ENCODE data around the gene MTHFR.

MTHFR gene

GRCh38 chr1:11826946-11827345, 21.2 kb upstream of the MTHFR start:
- peaks cover 38% of the 10 kb centered on the region for H3K36me3 ChIP-seq (ENCODE audit: control insufficient read depth, insufficient read depth, low read length)
- no peak for DNase-seq (ENCODE audit: extremely low read depth, insufficient read length)
- no peaks in the 10 kb centered on the region for H3K27me3 ChIP-seq (replicated peaks; ENCODE audit: control insufficient read depth, insufficient read depth, low read length)
- H3K4me3 ChIP-seq (replicated peaks; ENCODE audit: low read depth, low read length) = no peak overlapping the region
- no peak for TF ChIP-seq CTCF (IDR thresholded peaks at IDR 0.05; ENCODE audit: insufficient read depth, low read length, poor library complexity, severe bottlenecking)

GRCh38 chr1:11825131-11825530, 19.4 kb upstream of the MTHFR start:
- no peak for DNase-seq (ENCODE audit: extremely low read depth, insufficient read length)
- no peak for TF ChIP-seq CTCF (IDR thresholded peaks at IDR 0.05; ENCODE audit: insufficient read depth, low read length, poor library complexity, severe bottlenecking)
- no peak overlapping the region for H3K4me3 ChIP-seq (replicated peaks; ENCODE audit: low read depth, low read length)
- no peaks in the 10 kb centered on the region for H3K27me3 ChIP-seq (replicated peaks; ENCODE audit: control insufficient read depth, insufficient read depth, low read length)
- H3K36me3 ChIP-seq (ENCODE audit: control insufficient read depth, insufficient read depth, low read length) = peaks cover 40% of the 10 kb centered on the region

GRCh38 chr1:11823366-11824137, 17.8 kb upstream of the MTHFR start:
- Histone ChIP-seq H3K36me3 (ENCODE audit: control insufficient read depth, insufficient read depth, low read length) (peaks cover 28% of the 10 kb centered on the region), H3K4me3 (replicated peaks; ENCODE audit: low read depth, low read length) (no peak overlapping the region), H3K27me3 (replicated peaks; ENCODE audit: control insufficient read depth, insufficient read depth, low read length) (no peaks in the 10 kb centered on the region)
- no peak for TF ChIP-seq CTCF (IDR thresholded peaks at IDR 0.05; ENCODE audit: insufficient read depth, low read length, poor library complexity, severe bottlenecking)
- no peak for DNase-seq (ENCODE audit: extremely low read depth, insufficient read length)

DNA sequence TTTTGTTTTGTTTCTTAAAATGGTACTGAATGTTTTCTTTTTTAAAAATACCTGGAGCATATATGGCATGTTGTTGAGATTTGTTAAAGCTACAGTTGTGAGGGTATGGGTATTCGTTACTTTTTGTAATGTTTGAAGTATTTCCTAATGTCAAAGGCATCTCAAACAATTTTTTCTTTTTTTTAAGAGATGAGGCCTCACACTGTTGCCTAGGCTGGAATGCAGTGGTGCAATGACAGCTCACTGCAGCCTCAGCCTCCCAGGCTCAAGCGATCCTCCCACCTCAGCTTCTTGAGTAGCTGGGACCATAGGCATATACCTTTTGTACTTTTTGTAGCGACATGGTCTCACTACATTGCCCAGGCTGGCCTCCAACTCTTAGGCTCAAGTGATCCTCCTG, 16.3 kb upstream of the MTHFR start:
- Histone ChIP-seq H3K27me3 (replicated peaks; ENCODE audit: control insufficient read depth, insufficient read depth, low read length) (no peaks in the 10 kb centered on the region), H3K4me3 (replicated peaks; ENCODE audit: low read depth, low read length) (no peak overlapping the region), H3K36me3 (ENCODE audit: control insufficient read depth, insufficient read depth, low read length) (peaks cover 24% of the 10 kb centered on the region)
- DNase-seq (ENCODE audit: extremely low read depth, insufficient read length) = no peak
- no peak for TF ChIP-seq CTCF (IDR thresholded peaks at IDR 0.05; ENCODE audit: insufficient read depth, low read length, poor library complexity, severe bottlenecking)

DNA sequence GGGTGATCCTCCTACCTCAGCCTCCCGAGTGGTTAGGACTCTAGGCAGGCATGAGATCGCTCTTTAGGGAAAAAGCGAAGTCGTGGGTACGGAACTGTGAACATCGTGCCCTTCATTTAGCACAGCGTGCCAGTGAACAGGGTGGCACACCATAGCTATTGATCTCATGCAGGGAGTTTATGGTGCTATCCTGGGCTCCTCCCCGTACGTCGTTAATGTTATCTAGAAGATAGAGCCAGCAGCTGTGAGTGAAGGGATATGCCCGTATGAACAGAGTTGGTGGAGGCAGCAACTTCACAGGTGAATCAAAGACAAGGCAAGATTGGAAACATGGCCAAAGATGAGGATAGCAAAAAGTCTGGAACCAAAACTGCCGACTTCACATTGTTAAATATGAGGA, 11.4 kb upstream of the MTHFR start:
- Histone ChIP-seq H3K4me3 (replicated peaks; ENCODE audit: low read depth, low read length) (no peak overlapping the region), H3K36me3 (ENCODE audit: control insufficient read depth, insufficient read depth, low read length) (peaks cover 13% of the 10 kb centered on the region), H3K27me3 (replicated peaks; ENCODE audit: control insufficient read depth, insufficient read depth, low read length) (no peaks in the 10 kb centered on the region)
- no peak for DNase-seq (ENCODE audit: extremely low read depth, insufficient read length)
- TF ChIP-seq CTCF (IDR thresholded peaks at IDR 0.05; ENCODE audit: insufficient read depth, low read length, poor library complexity, severe bottlenecking) = no peak

DNA sequence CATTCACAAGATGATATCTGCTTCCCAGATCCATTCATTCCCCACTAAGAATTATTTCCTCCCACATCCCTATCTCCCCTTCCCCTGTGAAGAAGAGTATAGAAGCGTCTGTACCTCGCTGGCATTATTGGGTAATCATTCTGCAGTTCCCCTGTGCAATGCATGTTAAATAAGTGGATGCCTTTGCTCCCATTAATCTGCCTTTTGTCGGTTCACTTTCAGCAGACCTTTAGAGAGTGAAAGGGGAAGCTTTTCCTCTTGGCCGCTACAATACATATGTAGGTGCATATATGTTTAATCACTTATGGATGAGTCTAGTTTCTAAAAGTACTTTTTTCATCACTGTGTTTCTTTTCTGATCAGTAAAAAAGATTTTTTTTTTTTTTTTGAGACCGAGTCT, 7.3 kb upstream of the MTHFR start:
- Histone ChIP-seq H3K27me3 (replicated peaks; ENCODE audit: control insufficient read depth, insufficient read depth, low read length) (no peaks in the 10 kb centered on the region), H3K36me3 (ENCODE audit: control insufficient read depth, insufficient read depth, low read length) (peaks cover 12% of the 10 kb centered on the region), H3K4me3 (replicated peaks; ENCODE audit: low read depth, low read length) (no peak overlapping the region)
- no peak for DNase-seq (ENCODE audit: extremely low read depth, insufficient read length)
- no peak for TF ChIP-seq CTCF (IDR thresholded peaks at IDR 0.05; ENCODE audit: insufficient read depth, low read length, poor library complexity, severe bottlenecking)

Data from GM06990 (cell line).